Ascending aorta (tissue), 2 donors: ENCODE data around the gene LGI1. TPM values are rescaled to one million over a fixed set of nuclear protein-coding genes. Genes with fewer than 3 reads are reported as not detected.

Experiments used
- DNase-seq, 2 donors: peaks; one replicate each; pipeline ENCODE4 v3.0.0-alpha.2; 2019; ENCODE audit warnings: low spot score in 2 of 2
- H3K27ac ChIP-seq, 2 donors: fragments of 200-600 bp; sonication (generic); one replicate each; pipeline ENCODE4 v1.5.1; 2016 to 2017; ENCODE audit warnings: mild to moderate bottlenecking in 1 of 2
- H3K27me3 ChIP-seq: fragments of 200-600 bp; sonication (generic); one replicate; pipeline ENCODE4 v1.5.1; 2017
- H3K36me3 ChIP-seq, 2 donors: fragments of 200-600 bp; sonication (generic); one replicate each; pipeline ENCODE4 v1.5.1; 2016
- H3K4me1 ChIP-seq, 2 donors: fragments of 200-600 bp; sonication (generic); one replicate each; pipeline ENCODE4 v1.5.1; 2016 to 2017; ENCODE audit warnings: mild to moderate bottlenecking in 1 of 2
- H3K4me3 ChIP-seq, 2 donors: fragments of 200-600 bp; sonication (generic); one replicate each; pipeline ENCODE4 v1.5.1; 2016 to 2017; ENCODE audit warnings: mild to moderate bottlenecking in 1 of 2
- H3K9me3 ChIP-seq, 2 donors: fragments of 200-600 bp; sonication (generic); one replicate each; pipeline ENCODE4 v1.5.1; 2016
- CTCF ChIP-seq, 3 experiments: fragments of 200-600 bp in 2 of 3; fragments of 450-650 bp in 1 of 3; sonication (generic) in 2 of 3; IDR thresholded peaks; one replicate each; pipeline ENCODE4 v1.5.1; 2016 to 2019; ENCODE audit warnings: antibody characterized with exemption in 3 of 3, mild to moderate bottlenecking in 1 of 3, moderate library complexity in 1 of 3
- intact Hi-C: fragments of 100-400 bp; cut with DNase I; formaldehyde crosslinking; loops from one replicate; pipeline ENCODE4 v1.15.1; 2023
- total RNA-seq: library from RNA; depleted of rRNA; stranded (reverse); fragments of >200 nt; gene quantifications from one replicate; pipeline ENCODE4 v1.1.0, GENCODE V29; 2016

The LGI1 gene
- total RNA-seq, 1 donor from 2014 or later: not detected

GRCh38 chr10:93754761-93755160 is 3.0 kb upstream of the LGI1 start:
- no peak overlapping the region for H3K27ac ChIP-seq
- H3K9me3 ChIP-seq: no peaks in the 10 kb centered on the region
- H3K4me1 ChIP-seq: no peaks in the 10 kb centered on the region
- no peak overlapping the region for H3K4me3 ChIP-seq
- intact Hi-C loops: no loop called here
- no peaks in the 10 kb centered on the region for H3K27me3 ChIP-seq
- DNase-seq: no peak
- no peak for TF ChIP-seq CTCF (IDR thresholded peaks at IDR 0.05)
- no peaks in the 10 kb centered on the region for H3K36me3 ChIP-seq

- Histone ChIP-seq H3K4me1 (peaks cover 0 to 3% of the 10 kb centered on the region in 2 donors), H3K27me3 (no peaks in the 10 kb centered on the region), H3K4me3 (no peak overlapping the region), H3K27ac (no peak overlapping the region), H3K9me3 (no peaks in the 10 kb centered on the region), H3K36me3 (no peaks in the 10 kb centered on the region)
- no peak for DNase-seq
- no peak for TF ChIP-seq CTCF (IDR thresholded peaks at IDR 0.05)
- intact Hi-C loops: loop anchor here (2.0 kb wide), 1 partner anchor 53 kb away; the partner anchor contains the start of gene FRA10AC1
Measured at GRCh38 chr10:93755443-93756116, 2.2 kb upstream of the LGI1 start.

GRCh38 chr10:93756118-93756517 is 1.6 kb upstream of the LGI1 start:
- Histone ChIP-seq H3K9me3 (no peaks in the 10 kb centered on the region), H3K27ac (no peak overlapping the region), H3K4me1 (peaks cover 0 to 3% of the 10 kb centered on the region in 2 donors), H3K27me3 (no peaks in the 10 kb centered on the region), H3K36me3 (no peaks in the 10 kb centered on the region), H3K4me3 (no peak overlapping the region)
- DNase-seq: no peak
- no peak for TF ChIP-seq CTCF (IDR thresholded peaks at IDR 0.05)
- intact Hi-C loops: loop anchor here (2.0 kb wide), 1 partner anchor 53 kb away; the partner anchor contains the start of gene FRA10AC1

- peak overlapping the region in 1 of 2 donors; percentile 65 for H3K4me3 ChIP-seq
- no peaks in the 10 kb centered on the region for H3K9me3 ChIP-seq
- H3K27ac ChIP-seq: peak overlapping the region; percentile 44 to 49
- intact Hi-C loops: loop anchor here (2.0 kb wide), 1 partner anchor 54 kb away; the partner anchor contains the start of gene FRA10AC1
- H3K4me1 ChIP-seq: peaks cover 0 to 3% of the 10 kb centered on the region in 2 donors
- no peak for DNase-seq
- no peaks in the 10 kb centered on the region for H3K27me3 ChIP-seq
- H3K36me3 ChIP-seq: no peaks in the 10 kb centered on the region
- peak in 1 of 3 experiments; percentile 33 for TF ChIP-seq CTCF (IDR thresholded peaks at IDR 0.05)
Measured at GRCh38 chr10:93757136-93757535, 600 bp upstream of the LGI1 start.

GRCh38 chr10:93758508-93758885 is 761 bp downstream of the LGI1 start:
- Histone ChIP-seq H3K4me1 (peaks cover 0 to 3% of the 10 kb centered on the region in 2 donors), H3K4me3 (peak overlapping the region; percentile 32 to 65), H3K36me3 (no peaks in the 10 kb centered on the region), H3K9me3 (no peaks in the 10 kb centered on the region), H3K27me3 (no peaks in the 10 kb centered on the region), H3K27ac (peak overlapping the region; percentile 44 to 49)
- TF ChIP-seq CTCF (IDR thresholded peaks at IDR 0.05): no peak
- DNase-seq: no peak
- intact Hi-C loops: loop anchor here (2.0 kb wide), 1 partner anchor 58 kb away; no protein-coding TSS in a partner anchor
